ENCODE results near the gene BLOC1S2.

- TF ChIP-seq GATA2 (IDR thresholded peaks at IDR 0.05; ENCODE audit: low read depth, low read length), result no peak
- TF ChIP-seq GATA3 (IDR thresholded peaks at IDR 0.05; ENCODE audit: low read depth, low read length), result no peak
Observed at GRCh38 chr10:100282907-100283306, 3.6 kb downstream of the BLOC1S2 start.

Data from SH-SY5Y (cell line).